Tibial nerve (tissue), 4 donors: ENCODE data around the gene SLC19A3. TPM values are rescaled to one million over a fixed set of nuclear protein-coding genes. Genes with fewer than 3 reads are reported as not detected.
A peak's percentile ranks its signal among the peaks of the same experiment; 100 is the strongest.

Experiments used
- DNase-seq, 2 donors: peaks; one replicate each; pipeline ENCODE4 v3.0.0-alpha.2; 2019; ENCODE audit warnings: low spot score in 2 of 2
- H3K27ac ChIP-seq, 4 donors: fragments of 200-600 bp; sonication (generic) in 3 of 4; one replicate each; pipeline ENCODE4 v1.5.1; 2017 to 2019; ENCODE audit warnings: mild to moderate bottlenecking in 1 of 4
- H3K27me3 ChIP-seq, 2 donors: fragments of 200-600 bp; sonication (generic) in 1 of 2; one replicate each; pipeline versions ENCODE4 v1.5.1 to v1.6.0; 2017 to 2019
- H3K36me3 ChIP-seq, 3 donors: fragments of 200-600 bp; sonication (generic); one replicate each; pipeline ENCODE4 v1.5.1; 2018 to 2019
- H3K4me1 ChIP-seq, 4 donors: fragments of 200-600 bp; sonication (generic) in 3 of 4; one replicate each; pipeline ENCODE4 v1.5.1; 2017 to 2019
- H3K4me3 ChIP-seq, 4 donors: fragments of 200-600 bp; sonication (generic) in 3 of 4; one replicate each; pipeline ENCODE4 v1.5.1; 2017 to 2019; ENCODE audit warnings: mild to moderate bottlenecking in 1 of 4, moderate library complexity in 1 of 4
- H3K9me3 ChIP-seq, 4 donors: fragments of 200-600 bp; sonication (generic) in 3 of 4; one replicate each; pipeline ENCODE4 v1.5.1; 2017 to 2019
- EP300 ChIP-seq, 2 donors: sonication (generic); formaldehyde crosslinking; IDR thresholded peaks; one replicate each; pipeline ENCODE4 v1.6.1; 2017; ENCODE audit warnings: antibody characterized with exemption in 2 of 2, mild to moderate bottlenecking in 1 of 2
- POLR2A ChIP-seq, 2 donors: fragments of 450-650 bp; IDR thresholded peaks; one replicate each; pipeline ENCODE4 v1.6.1; 2017; ENCODE audit warnings: antibody characterized with exemption in 2 of 2, mild to moderate bottlenecking in 2 of 2, moderate library complexity in 2 of 2
- WGBS, 2 donors: methylation state at CpG; one replicate each; pipeline ENCODE4 v1.1.5; 2018; 5-methylcytosine and 5-hydroxymethylcytosine counted together
- total RNA-seq, 4 donors: library from RNA; depleted of rRNA; stranded (reverse); fragments of >200 nt; gene quantifications; one replicate each; pipeline ENCODE4 v1.1.0, GENCODE V29; 2016
- TF ChIP-seq, protein P1 (sequence below), 5 experiments: fragments of 200-600 bp in 3 of 5; fragments of 450-650 bp in 2 of 5; sonication (generic) in 3 of 5; IDR thresholded peaks; one replicate each; pipeline ENCODE4 v1.5.1; 2016 to 2019; ENCODE audit warnings: antibody characterized with exemption in 5 of 5, mild to moderate bottlenecking in 3 of 5, moderate library complexity in 2 of 5

SLC19A3 gene
- 10 to 100 TPM; 20.4 to 52.1 (median 39.6) TPM for total RNA-seq

DNA sequence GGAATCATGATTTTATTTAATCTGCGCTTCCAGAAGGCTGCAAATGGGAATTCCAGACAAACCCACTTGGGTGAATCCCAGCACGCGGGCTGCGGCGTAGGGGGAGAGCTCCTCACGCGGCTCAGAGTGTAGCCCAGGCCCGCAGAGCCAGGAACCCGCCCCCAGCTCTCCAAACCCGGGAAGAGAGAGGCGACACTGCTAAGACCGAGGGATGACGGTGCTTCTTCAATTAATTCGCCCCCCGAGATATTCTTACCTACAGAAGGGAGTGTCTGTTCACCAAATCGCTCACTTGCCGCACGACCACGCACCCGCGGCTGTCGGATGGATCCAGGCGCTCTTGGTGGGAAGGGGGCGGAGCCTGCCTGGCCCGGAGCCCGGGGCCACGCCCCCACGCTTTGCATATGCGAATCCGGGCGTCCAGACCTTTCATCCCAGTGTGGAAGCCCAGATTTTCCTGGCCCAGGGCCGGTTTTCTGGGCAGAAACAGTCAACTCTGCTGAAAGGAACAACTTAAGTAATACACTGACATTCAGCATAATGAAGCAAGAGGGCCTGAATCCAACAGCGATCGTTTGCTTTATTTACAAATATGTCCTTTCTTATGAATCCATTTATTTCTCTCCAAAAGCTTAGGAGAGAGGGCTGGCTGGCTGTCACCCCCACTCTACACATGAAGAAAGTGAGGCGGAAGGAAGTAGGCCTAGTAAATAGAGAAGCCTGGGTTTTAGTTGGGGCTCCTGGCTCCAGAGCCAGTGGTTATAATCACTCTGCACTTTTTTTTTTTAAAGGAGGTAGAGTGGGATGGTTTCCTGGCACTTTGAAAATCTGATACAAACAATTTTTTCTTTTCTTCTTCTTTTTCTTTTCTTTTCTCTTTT, at the start of gene SLC19A3:
Gene SLC19A3 (minus strand): TSS at position 342 of the 881 bp plus-strand sequence. CDS start 15,710 bp downstream, outside the sequence.
- DNase-seq, result peak; percentile 75 to 84
- H3K27ac ChIP-seq, result peak within 1 kb of the TSS; percentile 29 to 84 (median 50)
- H3K4me1 ChIP-seq, result peaks cover 0 to 15% (median 0%) of the 10 kb centered on the region in 4 donors
- no peaks in the 10 kb centered on the region for H3K27me3 ChIP-seq
- 2 to 3% methylated on average over 35 of the region's 35 CpGs for WGBS, 2 donors
- no peaks in the 10 kb centered on the region for H3K9me3 ChIP-seq
- H3K36me3 ChIP-seq, result no peaks in the 10 kb centered on the region
- TF ChIP-seq POLR2A (IDR thresholded peaks at IDR 0.05) (no peak), EP300 (IDR thresholded peaks at IDR 0.05) (peak in 1 of 2 donors; percentile 57)
- TF ChIP-seq, protein P1, sequence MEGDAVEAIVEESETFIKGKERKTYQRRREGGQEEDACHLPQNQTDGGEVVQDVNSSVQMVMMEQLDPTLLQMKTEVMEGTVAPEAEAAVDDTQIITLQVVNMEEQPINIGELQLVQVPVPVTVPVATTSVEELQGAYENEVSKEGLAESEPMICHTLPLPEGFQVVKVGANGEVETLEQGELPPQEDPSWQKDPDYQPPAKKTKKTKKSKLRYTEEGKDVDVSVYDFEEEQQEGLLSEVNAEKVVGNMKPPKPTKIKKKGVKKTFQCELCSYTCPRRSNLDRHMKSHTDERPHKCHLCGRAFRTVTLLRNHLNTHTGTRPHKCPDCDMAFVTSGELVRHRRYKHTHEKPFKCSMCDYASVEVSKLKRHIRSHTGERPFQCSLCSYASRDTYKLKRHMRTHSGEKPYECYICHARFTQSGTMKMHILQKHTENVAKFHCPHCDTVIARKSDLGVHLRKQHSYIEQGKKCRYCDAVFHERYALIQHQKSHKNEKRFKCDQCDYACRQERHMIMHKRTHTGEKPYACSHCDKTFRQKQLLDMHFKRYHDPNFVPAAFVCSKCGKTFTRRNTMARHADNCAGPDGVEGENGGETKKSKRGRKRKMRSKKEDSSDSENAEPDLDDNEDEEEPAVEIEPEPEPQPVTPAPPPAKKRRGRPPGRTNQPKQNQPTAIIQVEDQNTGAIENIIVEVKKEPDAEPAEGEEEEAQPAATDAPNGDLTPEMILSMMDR (IDR thresholded peaks at IDR 0.05), result no peak
- H3K4me3 ChIP-seq, result peak within 1 kb of the TSS; percentile 23 to 48 (median 25)

DNA sequence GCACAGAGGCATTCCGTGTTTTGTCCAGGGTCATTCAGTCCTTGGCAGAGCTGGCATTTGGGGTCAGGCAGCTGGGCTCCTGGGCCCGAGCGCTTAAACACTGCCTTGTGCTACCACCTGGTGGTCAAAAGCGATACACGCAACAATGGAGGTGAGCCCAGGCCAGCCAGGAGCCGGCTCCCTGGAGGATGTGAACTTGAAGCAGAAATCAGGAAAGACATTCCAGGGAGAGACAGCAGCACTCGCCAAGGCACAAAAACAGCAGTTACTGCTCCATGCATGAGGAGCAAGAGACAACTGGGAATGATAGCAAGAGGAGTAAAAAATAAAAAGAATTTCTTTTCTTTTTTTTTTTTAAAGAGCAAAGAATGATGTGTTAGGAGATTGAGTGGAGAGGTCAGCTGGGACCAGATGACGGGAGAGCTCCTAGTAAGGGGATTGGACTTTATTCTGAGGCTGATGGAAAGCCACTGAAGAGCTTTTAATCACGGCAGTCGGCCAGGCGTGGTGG, 48.6 kb upstream of the SLC19A3 start:
- H3K9me3 ChIP-seq, result no peaks in the 10 kb centered on the region
- WGBS, 2 donors, result 24 to 28% methylated on average over 11 of the region's 11 CpGs
- peak; percentile 60 to 91 for DNase-seq
- H3K4me3 ChIP-seq, result no peak overlapping the region
- H3K27ac ChIP-seq, result peak overlapping the region in 2 of 4 donors; percentile 34 to 57
- TF ChIP-seq EP300 (IDR thresholded peaks at IDR 0.05), result peak in 1 of 2 donors; percentile 28
- TF ChIP-seq, protein P1 (IDR thresholded peaks at IDR 0.05), result peak; percentile 74 to 92 (median 83)
- no peak for TF ChIP-seq POLR2A (IDR thresholded peaks at IDR 0.05)
- H3K4me1 ChIP-seq, result peaks cover 0 to 12% (median 4%) of the 10 kb centered on the region in 4 donors
- H3K36me3 ChIP-seq, result no peaks in the 10 kb centered on the region
- H3K27me3 ChIP-seq, result no peaks in the 10 kb centered on the region

DNA sequence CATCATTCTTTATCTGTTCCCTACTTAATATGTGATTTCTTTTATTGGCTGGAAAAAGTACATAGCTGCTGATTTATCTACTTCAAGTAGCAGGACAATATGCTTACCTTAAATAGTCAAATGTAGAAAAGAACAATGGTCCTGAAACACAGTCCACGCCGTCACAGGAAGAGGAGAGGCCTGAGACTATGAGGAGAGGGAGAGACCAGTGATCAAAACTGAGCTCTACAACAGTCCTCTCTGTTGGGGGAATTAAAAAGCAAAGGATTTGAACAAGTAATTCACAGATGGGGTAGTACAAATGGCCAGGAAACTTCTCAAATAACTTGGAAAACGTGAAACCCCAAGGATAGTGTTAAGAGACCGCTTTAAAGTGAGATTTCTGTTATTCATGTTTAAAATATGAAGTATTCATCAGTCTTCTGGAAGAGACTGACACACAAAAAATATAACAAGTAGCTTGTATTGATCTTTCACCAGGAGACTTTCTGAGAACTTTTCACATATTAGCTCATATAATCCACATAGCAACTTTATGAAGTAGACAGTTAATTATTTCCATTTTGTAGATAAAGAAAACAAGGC, 48.1 kb upstream of the SLC19A3 start:
- no peak for DNase-seq
- 24% methylated on average over 4 of the region's 4 CpGs for WGBS, 2 donors

DNA sequence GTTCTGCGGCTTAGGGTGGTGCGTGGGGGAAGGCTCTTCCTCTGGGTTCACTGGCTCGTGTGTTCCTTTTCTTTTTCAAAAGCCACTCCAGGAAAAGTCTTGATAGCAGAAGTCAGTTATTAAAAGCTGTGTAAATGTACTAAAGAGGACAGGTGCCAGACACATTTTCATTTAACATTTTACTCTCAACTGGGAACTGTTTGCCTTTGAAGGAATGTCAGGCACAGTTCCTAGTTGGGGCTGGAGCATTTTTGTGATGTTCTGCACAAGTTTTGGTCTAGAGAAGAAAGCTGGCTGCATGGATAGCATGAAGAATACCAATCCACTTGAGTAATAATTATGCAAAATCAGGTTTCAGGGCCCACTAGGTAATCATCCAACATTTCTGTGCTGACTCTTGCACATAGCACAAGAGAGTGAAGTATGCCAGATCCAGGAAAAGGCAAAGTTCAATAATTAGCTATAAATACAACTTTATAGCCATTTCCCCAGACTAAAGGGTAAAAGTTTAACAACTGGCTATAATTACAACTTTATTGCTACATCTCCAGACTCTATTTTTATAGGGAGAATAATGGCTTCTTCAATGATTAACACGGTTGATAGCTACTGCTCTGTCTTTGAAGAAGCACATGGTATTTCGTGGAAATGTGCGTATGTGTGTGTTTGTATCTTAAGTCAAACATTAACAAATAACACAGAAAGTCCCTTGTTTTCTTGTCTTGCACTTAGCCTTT, 44.1 kb upstream of the SLC19A3 start:
- Histone ChIP-seq H3K27me3 (no peaks in the 10 kb centered on the region), H3K4me3 (no peak overlapping the region), H3K27ac (no peak overlapping the region), H3K36me3 (no peaks in the 10 kb centered on the region), H3K9me3 (no peaks in the 10 kb centered on the region), H3K4me1 (peaks cover 0 to 12% (median 4%) of the 10 kb centered on the region in 4 donors)
- WGBS, 2 donors, result 57 to 63% methylated on average over 6 of the region's 6 CpGs
- DNase-seq, result no peak
- TF ChIP-seq, protein P1 (IDR thresholded peaks at IDR 0.05), result no peak

More for the DNA sequence above, 48.1 kb upstream of the SLC19A3 start:
- H3K9me3 ChIP-seq, result no peaks in the 10 kb centered on the region
- no peaks in the 10 kb centered on the region for H3K36me3 ChIP-seq
- H3K27me3 ChIP-seq, result no peaks in the 10 kb centered on the region
- peaks cover 0 to 12% (median 4%) of the 10 kb centered on the region in 4 donors for H3K4me1 ChIP-seq
- H3K27ac ChIP-seq, result peak overlapping the region in 3 of 4 donors; percentile 34 to 57 (median 41)
- H3K4me3 ChIP-seq, result no peak overlapping the region
- TF ChIP-seq, protein P1 (IDR thresholded peaks at IDR 0.05), result no peak
- TF ChIP-seq EP300 (IDR thresholded peaks at IDR 0.05) (no peak), POLR2A (IDR thresholded peaks at IDR 0.05) (no peak)
